Stimulated activated naive CD8-positive, alpha-beta T cell treated with anti-CD3 and anti-CD28 coated beads, Interleukin-15, amount 100 ng/mL, for 72 hours (primary cell): ENCODE data around the gene RGS17.
A peak's percentile ranks its signal among the peaks of the same experiment; 100 is the strongest.

Source experiments
- ATAC-seq: fragments of 150-1000 bp; cut with Tn5 transposase; 2 replicates; pipeline ENCODE4 v1.10.0; 2021; ENCODE audit warnings: mild to moderate bottlenecking, moderate library complexity
- DNase-seq, 2 donors: peaks; one replicate each; pipeline ENCODE4 v3.0.0; 2021 to 2022
- H3K27ac Mint-ChIP-seq, 2 donors: one replicate each; pipeline ENCODE4 v1.8.0; 2022; ENCODE audit warnings: mild to moderate bottlenecking in 2 of 2, mixed read lengths in 2 of 2, moderate library complexity in 2 of 2
- H3K27me3 Mint-ChIP-seq: one replicate; pipeline ENCODE4 v1.8.0; 2022; ENCODE audit warnings: mixed read lengths
- H3K4me1 Mint-ChIP-seq: one replicate; pipeline ENCODE4 v1.8.0; 2022; ENCODE audit warnings: mild to moderate bottlenecking, mixed read lengths
- H3K4me3 Mint-ChIP-seq, 2 donors: one replicate each; pipeline ENCODE4 v1.8.0; 2022; ENCODE audit warnings: mild to moderate bottlenecking in 2 of 2, mixed read lengths in 2 of 2, moderate library complexity in 1 of 2
- H3K9me3 Mint-ChIP-seq, 2 donors: one replicate each; pipeline ENCODE4 v1.8.0; 2022; ENCODE audit warnings: mixed read lengths in 2 of 2

RGS17 gene

GRCh38 chr6:153038378-153039057 is 92.6 kb downstream of the RGS17 start:
- Mint-ChIP-seq H3K9me3 (no peaks in the 10 kb centered on the region), H3K4me3 (no peak overlapping the region), H3K27ac (no peak overlapping the region), H3K27me3 (peaks cover 26% of the 10 kb centered on the region), H3K4me1 (no peaks in the 10 kb centered on the region)
- no peak for DNase-seq
- no peak for ATAC-seq

GRCh38 chr6:153034139-153034538 is 96.9 kb downstream of the RGS17 start:
- Mint-ChIP-seq H3K9me3 (no peaks in the 10 kb centered on the region), H3K4me3 (no peak overlapping the region), H3K27me3 (peaks cover 36% of the 10 kb centered on the region), H3K4me1 (no peaks in the 10 kb centered on the region), H3K27ac (no peak overlapping the region)
- ATAC-seq = no peak
- DNase-seq = no peak

GRCh38 chr6:153032255-153032882 is 98.7 kb downstream of the RGS17 start:
- Mint-ChIP-seq H3K27me3 (peaks cover 39% of the 10 kb centered on the region), H3K27ac (no peak overlapping the region), H3K4me3 (no peak overlapping the region), H3K4me1 (no peaks in the 10 kb centered on the region), H3K9me3 (no peaks in the 10 kb centered on the region)
- no peak for DNase-seq
- ATAC-seq = no peak

DNA sequence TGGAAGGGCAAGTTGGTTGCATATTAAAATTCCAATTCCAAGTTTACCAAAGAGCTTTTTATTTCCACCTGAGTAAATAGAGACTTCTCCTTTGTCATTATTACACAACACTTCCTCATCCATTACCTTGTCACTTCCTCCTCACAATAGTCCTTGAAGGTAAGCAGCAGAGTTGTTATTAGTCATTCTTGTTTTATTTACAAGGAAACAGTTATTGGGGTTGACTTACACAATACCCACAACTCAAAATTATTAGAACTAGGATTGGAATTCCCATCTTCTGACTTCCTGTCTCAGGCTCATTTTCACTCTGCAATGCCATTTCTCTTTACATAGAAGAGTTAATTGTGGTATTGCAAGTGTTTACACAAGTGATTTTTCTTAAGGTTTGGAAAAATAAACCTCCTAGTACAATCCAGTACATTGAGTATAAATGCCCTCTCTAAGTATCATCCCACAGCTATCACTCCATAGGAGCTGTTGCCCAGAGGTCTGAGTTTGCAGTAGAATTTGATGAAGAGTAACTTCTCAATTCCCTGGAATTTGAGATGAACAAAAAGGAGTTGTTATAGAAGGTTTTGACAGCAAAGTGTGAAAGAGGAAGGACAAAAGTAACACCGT is 99.6 kb downstream of the RGS17 start:
- no peak for DNase-seq
- Mint-ChIP-seq H3K4me3 (no peak overlapping the region), H3K27me3 (peaks cover 45% of the 10 kb centered on the region), H3K4me1 (no peaks in the 10 kb centered on the region), H3K9me3 (no peaks in the 10 kb centered on the region), H3K27ac (no peak overlapping the region)
- no peak for ATAC-seq

DNA sequence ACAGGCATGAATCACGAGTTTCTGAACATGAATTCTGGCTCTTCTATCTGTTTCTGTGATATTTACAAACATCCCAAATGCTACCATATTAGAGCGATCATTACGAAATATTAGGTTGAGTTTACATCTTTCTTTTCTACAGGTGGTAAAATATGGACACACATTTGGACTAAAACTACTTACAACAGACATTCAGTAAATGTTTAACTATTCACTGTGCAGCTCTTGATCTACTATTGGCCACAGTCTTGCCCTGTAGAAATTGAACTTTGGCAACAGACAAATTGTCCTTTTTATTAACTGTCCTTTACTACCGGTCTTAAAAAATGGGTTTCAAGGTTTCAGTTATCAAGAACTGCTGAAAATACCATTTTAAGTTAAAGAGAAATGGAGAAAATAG is 102.1 kb downstream of the RGS17 start:
- peaks cover 45% of the 10 kb centered on the region for H3K27me3 Mint-ChIP-seq
- H3K4me3 Mint-ChIP-seq = no peak overlapping the region
- no peak overlapping the region for H3K27ac Mint-ChIP-seq

DNA sequence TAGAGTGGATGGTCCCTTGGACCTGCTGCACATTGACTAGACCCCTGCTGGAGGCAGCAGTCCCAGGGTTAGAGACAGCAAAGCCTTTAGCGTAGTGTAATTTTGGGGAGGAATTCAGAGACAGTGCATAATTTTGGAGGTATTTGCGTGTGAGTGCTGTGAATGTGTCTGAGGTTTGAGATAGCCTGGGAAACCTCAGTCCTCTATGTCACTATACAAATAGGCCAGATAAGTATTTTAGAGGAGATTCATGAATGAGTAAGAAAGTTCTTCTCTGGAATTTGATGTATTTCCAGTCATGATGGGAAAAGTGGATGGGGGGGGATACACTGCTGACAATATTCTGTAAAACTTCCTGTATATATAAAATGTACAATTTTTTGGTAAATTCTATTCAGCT is 102.8 kb downstream of the RGS17 start:
- DNase-seq (no peak), ATAC-seq (no peak)
- no peak overlapping the region for H3K4me3 Mint-ChIP-seq
- peaks cover 47% of the 10 kb centered on the region for H3K27me3 Mint-ChIP-seq
- no peak overlapping the region for H3K27ac Mint-ChIP-seq
- no peaks in the 10 kb centered on the region for H3K9me3 Mint-ChIP-seq
- H3K4me1 Mint-ChIP-seq = no peaks in the 10 kb centered on the region

More for the DNA sequence above, 102.1 kb downstream of the RGS17 start:
- no peak for ATAC-seq
- no peak for DNase-seq
- H3K9me3 Mint-ChIP-seq = no peaks in the 10 kb centered on the region
- no peaks in the 10 kb centered on the region for H3K4me1 Mint-ChIP-seq

- H3K9me3 Mint-ChIP-seq = no peaks in the 10 kb centered on the region
These were observed 103.6 kb downstream of the RGS17 start for GRCh38 chr6:153027480-153027879.

DNA sequence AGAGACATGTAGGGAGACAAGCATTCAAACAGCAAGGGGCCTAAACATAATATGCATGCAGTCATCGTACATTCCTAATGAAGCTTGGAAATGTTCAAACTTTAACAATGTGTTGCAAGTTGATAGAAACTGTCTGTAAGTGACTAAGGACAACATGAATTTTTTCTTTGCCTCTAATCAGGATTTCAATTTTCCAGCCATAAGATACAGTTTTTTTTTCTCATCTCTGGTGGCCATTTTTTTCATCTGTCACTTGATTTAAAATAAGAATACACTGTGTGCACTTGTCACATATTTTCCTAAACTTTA is 106.4 kb downstream of the RGS17 start:
- Mint-ChIP-seq H3K9me3 (no peaks in the 10 kb centered on the region), H3K27ac (no peak overlapping the region), H3K4me1 (no peaks in the 10 kb centered on the region), H3K4me3 (no peak overlapping the region), H3K27me3 (peaks cover 29% of the 10 kb centered on the region)
- DNase-seq (no peak), ATAC-seq (no peak)

More at GRCh38 chr6:153027480-153027879, 103.6 kb downstream of the RGS17 start:
- H3K27ac Mint-ChIP-seq = no peak overlapping the region
- H3K4me1 Mint-ChIP-seq = no peaks in the 10 kb centered on the region
- ATAC-seq (no peak), DNase-seq (no peak)
- no peak overlapping the region for H3K4me3 Mint-ChIP-seq
- H3K27me3 Mint-ChIP-seq = peaks cover 47% of the 10 kb centered on the region

DNA sequence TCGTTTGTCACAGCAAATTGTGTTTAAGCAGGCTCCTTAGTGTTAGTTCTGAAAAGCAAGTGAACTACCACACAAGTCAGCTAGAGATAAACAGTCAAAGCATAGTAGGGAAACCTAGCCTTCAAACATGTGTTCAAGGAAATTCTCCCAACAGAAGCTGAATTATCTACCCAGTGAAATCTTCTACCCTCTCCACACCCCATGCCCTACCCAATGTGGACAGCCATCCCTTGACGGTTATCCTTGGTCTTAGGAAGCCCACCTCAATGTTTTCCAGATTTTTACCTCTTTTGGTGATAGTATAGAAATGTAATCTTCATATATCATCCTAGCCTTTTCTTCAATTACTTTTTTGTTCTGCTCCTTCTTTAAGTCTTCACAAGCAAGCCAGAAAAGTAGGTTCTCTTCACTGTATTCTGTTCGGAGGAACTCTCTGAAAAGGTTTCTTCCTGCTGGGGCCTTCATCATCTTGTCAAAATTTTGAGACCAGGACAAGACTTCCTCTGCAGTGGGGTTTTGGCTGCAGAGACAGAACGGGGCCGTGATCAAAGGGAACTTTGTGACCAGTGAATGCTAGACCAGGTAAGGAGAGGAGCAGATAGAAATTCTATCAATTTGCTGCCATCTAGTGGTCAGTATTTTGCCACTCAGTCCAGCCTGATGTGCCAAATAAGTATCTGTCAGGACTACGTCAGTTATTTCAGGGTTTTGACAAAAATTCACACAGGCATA is 106.9 kb downstream of the RGS17 start:
- ATAC-seq (peak; percentile 97), DNase-seq (peak; percentile 43 to 46)
- peaks cover 29% of the 10 kb centered on the region for H3K27me3 Mint-ChIP-seq
- H3K4me1 Mint-ChIP-seq = no peaks in the 10 kb centered on the region
- peak overlapping the region in 1 of 2 donors; percentile 43 for H3K27ac Mint-ChIP-seq
- no peaks in the 10 kb centered on the region for H3K9me3 Mint-ChIP-seq
- no peak overlapping the region for H3K4me3 Mint-ChIP-seq

DNA sequence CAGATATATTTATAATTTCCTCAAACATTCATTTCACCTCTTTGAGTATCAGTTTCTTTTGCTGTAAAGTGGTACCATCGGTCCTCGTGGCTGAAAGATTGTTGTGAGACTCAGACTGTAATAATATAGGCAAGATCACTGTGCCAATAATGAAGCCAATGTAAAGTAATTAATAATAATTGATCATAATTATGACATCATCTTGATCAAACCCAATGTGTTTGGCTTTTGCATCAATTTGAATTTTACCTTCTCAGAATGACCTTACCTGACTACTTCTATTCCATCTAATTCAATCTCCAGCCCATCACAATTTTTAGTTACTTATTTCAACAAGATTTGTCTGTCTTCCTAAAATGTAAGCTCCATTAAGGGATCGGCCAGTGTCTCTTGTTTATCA is 112.7 kb downstream of the RGS17 start:
- DNase-seq (no peak), ATAC-seq (no peak)
- Mint-ChIP-seq H3K4me1 (no peaks in the 10 kb centered on the region), H3K9me3 (no peaks in the 10 kb centered on the region), H3K27ac (no peak overlapping the region), H3K4me3 (no peak overlapping the region), H3K27me3 (peaks cover 25% of the 10 kb centered on the region)

DNA sequence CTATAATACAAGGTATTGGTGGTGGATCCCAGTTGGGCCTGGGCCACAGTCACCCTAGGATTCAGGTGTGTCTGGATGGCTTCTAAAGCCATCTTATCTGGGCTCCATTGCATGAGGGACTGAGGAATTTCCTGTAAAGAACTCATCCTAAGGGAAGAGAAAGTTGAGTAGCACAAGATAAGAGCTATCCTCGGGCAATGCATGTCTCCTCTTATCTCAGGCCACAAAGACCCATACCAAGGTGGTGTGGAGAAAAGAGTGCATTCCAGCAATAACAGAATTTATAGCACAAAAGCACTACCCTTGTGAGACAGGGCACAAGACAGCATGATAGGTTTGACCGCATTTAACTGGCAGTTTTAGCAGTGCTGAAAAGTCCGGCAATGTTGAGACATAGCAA is 114.2 kb downstream of the RGS17 start:
- no peak for DNase-seq
- Mint-ChIP-seq H3K27ac (no peak overlapping the region), H3K9me3 (no peaks in the 10 kb centered on the region), H3K4me1 (no peaks in the 10 kb centered on the region), H3K27me3 (peaks cover 30% of the 10 kb centered on the region), H3K4me3 (no peak overlapping the region)
- no peak for ATAC-seq

GRCh38 chr6:153015094-153015640 is 115.9 kb downstream of the RGS17 start:
- Mint-ChIP-seq H3K9me3 (no peaks in the 10 kb centered on the region), H3K27me3 (peaks cover 45% of the 10 kb centered on the region), H3K4me3 (no peak overlapping the region), H3K27ac (no peak overlapping the region), H3K4me1 (no peaks in the 10 kb centered on the region)
- DNase-seq (no peak), ATAC-seq (no peak)

DNA sequence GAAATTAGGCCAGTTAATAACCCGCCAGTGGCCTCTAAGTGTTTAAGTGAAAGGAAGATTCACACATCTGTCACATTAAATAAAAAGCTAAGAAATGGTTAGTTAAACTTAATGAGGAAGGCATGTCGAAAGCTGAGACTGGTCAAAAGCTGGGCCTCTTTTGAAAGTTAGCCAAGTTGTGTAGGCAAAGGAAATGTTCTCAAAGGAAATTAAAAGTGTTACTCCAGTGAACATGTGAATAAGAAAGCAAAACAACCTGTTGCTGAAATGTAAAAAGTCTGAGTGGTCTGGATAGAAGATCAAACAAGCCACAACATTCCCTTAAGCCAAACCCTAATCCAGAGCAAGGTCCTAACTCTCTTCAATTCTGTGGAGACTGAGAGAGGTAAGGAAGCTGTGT is 117.6 kb downstream of the RGS17 start:
- no peak overlapping the region for H3K4me3 Mint-ChIP-seq
- H3K27me3 Mint-ChIP-seq = peaks cover 40% of the 10 kb centered on the region
- H3K9me3 Mint-ChIP-seq = no peaks in the 10 kb centered on the region

DNA sequence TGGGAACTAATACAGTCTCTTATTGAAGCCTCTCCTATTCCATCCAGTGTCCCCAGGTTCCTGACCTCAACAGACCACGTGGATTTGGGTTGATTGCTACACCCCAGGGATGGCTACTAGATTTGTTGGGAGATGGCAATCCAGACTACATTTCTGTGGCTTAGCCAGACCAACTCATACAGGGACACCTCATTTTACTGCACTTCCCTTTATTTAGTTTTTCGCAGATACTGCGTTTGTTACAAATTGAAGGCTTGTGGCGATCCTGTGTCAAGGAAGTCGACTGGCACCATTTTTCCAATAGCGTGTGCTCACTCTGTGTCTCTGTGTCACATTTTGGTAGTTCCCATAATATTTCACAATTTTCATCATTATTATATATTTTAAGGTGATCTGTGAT is 118.2 kb downstream of the RGS17 start:
- Mint-ChIP-seq H3K27me3 (peaks cover 35% of the 10 kb centered on the region), H3K9me3 (no peaks in the 10 kb centered on the region), H3K4me3 (no peak overlapping the region), H3K27ac (no peak overlapping the region), H3K4me1 (no peaks in the 10 kb centered on the region)
- DNase-seq (no peak), ATAC-seq (no peak)

More for the DNA sequence above, 117.6 kb downstream of the RGS17 start:
- ATAC-seq (no peak), DNase-seq (no peak)
- Mint-ChIP-seq H3K4me1 (no peaks in the 10 kb centered on the region), H3K27ac (no peak overlapping the region)

- Mint-ChIP-seq H3K9me3 (peaks cover 4 to 7% of the 10 kb centered on the region in 2 donors), H3K27ac (peak overlapping the region; percentile 95 to 98), H3K4me1 (peaks cover 31% of the 10 kb centered on the region), H3K4me3 (peak overlapping the region; percentile 94 to 100), H3K27me3 (no peaks in the 10 kb centered on the region)
- peak; percentile 8 for ATAC-seq
- no peak for DNase-seq
These were observed 127.8 kb downstream of the RGS17 start for GRCh38 chr6:153003366-153003690.
